ENCODE measurements around the gene ST7. TPM values are rescaled to one million over a fixed set of nuclear protein-coding genes. Genes with fewer than 3 reads are reported as not detected.
A peak's percentile ranks its signal among the peaks of the same experiment; 100 is the strongest.

The ST7 gene
- total and polyA plus RNA-seq, 2 of the 8 experiments (the other 6 are each of a cell fraction or from before 2014, with no cell fraction given): 16.3 to 18.0 TPM

- ChIA-PET POLR2A (ENCODE audit: partially characterized antibody) (no interaction called here), CTCF (ENCODE audit: partially characterized antibody) (interaction anchor here (1.0 to 3.5 kb wide), 4 partner anchors 11 to 206 kb away, joined by 3 to 25 read pairs (median 4); no protein-coding TSS in a partner anchor)
- Histone ChIP-seq H3K23ac (ENCODE audit: insufficient read length) (no peak overlapping the region), H4K20me1 (replicated peaks in 1 of 2; ENCODE audit: control insufficient read depth in 1 of 2, insufficient read depth in 2 of 2, low read length in 2 of 2) (no peaks in the 10 kb centered on the region), H3K23me2 (ENCODE audit: low read depth, low read length) (no peaks in the 10 kb centered on the region), H4K91ac (replicated peaks; ENCODE audit: insufficient read length, low read length) (no peak overlapping the region), H3K14ac (ENCODE audit: insufficient read length) (no peak overlapping the region), H3K4me1 (replicated peaks in 1 of 4; ENCODE audit: control insufficient read depth in 3 of 4, insufficient read depth in 4 of 4, low read length in 3 of 4) (peaks cover 2 to 17% (median 11%) of the 10 kb centered on the region in 4 experiments; a peak in 4 of 7 replicates), H2AFZ (ENCODE audit: low read length) (no peak overlapping the region), H3K27me3 (replicated peaks in 1 of 4; ENCODE audit: control insufficient read depth in 3 of 4, extremely low read depth in 1 of 4, insufficient read depth in 3 of 4, low read length in 3 of 4) (no peaks in the 10 kb centered on the region), H3K27ac (ENCODE audit: low read depth, low read length) (no peak overlapping the region), H3K4ac (replicated peaks; ENCODE audit: insufficient read length, low read depth, low read length) (peak overlapping the region; percentile 96), H2BK5ac (ENCODE audit: low read depth, low read length) (peak overlapping the region; percentile 97; the same call in 1 of the 2 replicates), H4K5ac (ENCODE audit: insufficient read length, low read depth, low read length) (no peak overlapping the region), H3K36me3 (ENCODE audit: control insufficient read depth in 2 of 4, insufficient read depth in 4 of 4, low read length in 3 of 4) (no peaks in the 10 kb centered on the region; a peak in 2 of 8 replicates), H3K4me3 (ENCODE audit: extremely low read depth in 1 of 4, insufficient read depth in 2 of 4, low read depth in 3 of 4, low read length in 4 of 4) (peak overlapping the region in 1 of 4 experiments; percentile 32; a peak in 1 of 8 replicates), H3K79me1 (ENCODE audit: low read depth, low read length) (no peaks in the 10 kb centered on the region), H3K4me2 (ENCODE audit: insufficient read depth in 1 of 2, low read depth in 2 of 2, low read length in 2 of 2) (peak overlapping the region; percentile 27 to 46; a peak in 2 of 4 replicates), H2AK5ac (ENCODE audit: low read depth, low read length) (no peak overlapping the region; the same call in 1 of the 2 replicates), H2BK20ac (ENCODE audit: low read length) (no peak overlapping the region), H2BK15ac (ENCODE audit: low read length) (no peak overlapping the region), H2BK120ac (replicated peaks; ENCODE audit: low read depth, low read length) (peak overlapping the region; percentile 50), H3K79me2 (ENCODE audit: control insufficient read depth in 1 of 2, insufficient read depth in 2 of 2, low read length in 2 of 2) (no peaks in the 10 kb centered on the region), H3K18ac (ENCODE audit: extremely low read depth, low read length) (peak overlapping the region; percentile 61; the same call in 1 of the 2 replicates), H3K9ac (replicated peaks in 1 of 4; ENCODE audit: extremely low read depth in 1 of 4, low read depth in 3 of 4, low read length in 3 of 4) (no peak overlapping the region), H3K9me3 (ENCODE audit: insufficient read depth in 2 of 2, low read depth in 1 of 2, low read length in 1 of 2) (no peaks in the 10 kb centered on the region), H3K56ac (replicated peaks; ENCODE audit: insufficient read length, low read depth, low read length) (no peak overlapping the region), H2BK12ac (ENCODE audit: low read depth, low read length) (peak overlapping the region; percentile 78; the same call in 1 of the 2 replicates), H4K8ac (ENCODE audit: extremely low read depth, insufficient read depth, low read length) (no peak overlapping the region)
- no peak for DNase-seq (ENCODE audit: low read depth in 1 of 2, low spot score in 2 of 2)
- no peak for FAIRE-seq
- WGBS, 2 experiments (ENCODE audit: extremely low coverage in 1 of 2, insufficient coverage in 1 of 2, insufficient read length in 1 of 2, insufficient replicate concordance in 2 of 2, low coverage in 1 of 2, low lambda C conversion rate in 2 of 2, missing lambda C conversion rate in 1 of 2): 3% methylated on average over 1 of the region's 1 CpG; no CpG with 5 or more reads in 1 of the 2 experiments
Observed at GRCh38 chr7:117138981-117139380, 185.7 kb downstream of the ST7 start.

Measured in H1 (cell line).